Keratinocyte (primary cell): ENCODE data around the gene USP31. TPM values are rescaled to one million over a fixed set of nuclear protein-coding genes. Genes with fewer than 3 reads are reported as not detected.

ENCODE experiments used
- DNase-seq: peaks from one replicate; pipeline ENCODE4 v3.0.0-alpha.2; 2011; ENCODE audit warnings: low read depth, missing footprints, low spot score
- FAIRE-seq: peaks from 2 replicates; lab custom pipeline; 2011; peaks lifted over from hg19 to GRCh38; lab: Jason Lieb, UNC
- H2AFZ ChIP-seq: 2 replicates; pipeline ENCODE4 v1.6.0; 2012; ENCODE audit warnings: low read length, control low read depth, inconsistent platforms; ENCODE audit not compliant: control insufficient read depth
- H3K27ac ChIP-seq: 2 replicates; pipeline ENCODE4 v1.5.1; 2011; ENCODE audit warnings: low read length; ENCODE audit not compliant: control insufficient read depth, insufficient read depth
- H3K27me3 ChIP-seq: 3 replicates; pipeline ENCODE4 v1.6.0; 2011; ENCODE audit warnings: low read length; ENCODE audit not compliant: control insufficient read depth, insufficient read depth; ENCODE audit errors: extremely low read depth
- H3K36me3 ChIP-seq, 2 experiments: 2 replicates in 1 of 2; 3 replicates in 1 of 2; pipeline ENCODE4 v1.5.1; 2011; ENCODE audit warnings: low read length in 2 of 2, mild to moderate bottlenecking in 1 of 2; ENCODE audit not compliant: control insufficient read depth in 2 of 2, insufficient read depth in 2 of 2; ENCODE audit errors: extremely low read depth in 1 of 2
- H3K4me1 ChIP-seq: 3 replicates; pipeline ENCODE4 v1.5.1; 2011; ENCODE audit warnings: low read length; ENCODE audit not compliant: control insufficient read depth, insufficient read depth; ENCODE audit errors: extremely low read depth
- H3K4me2 ChIP-seq: 3 replicates; pipeline ENCODE4 v1.6.0; 2011; ENCODE audit warnings: low read depth, low read length; ENCODE audit not compliant: control insufficient read depth, insufficient read depth; ENCODE audit errors: extremely low read depth
- H3K4me3 ChIP-seq, 3 experiments: fragments of 200-600 bp in 1 of 3; sonication (generic) in 1 of 3; 2 replicates in 2 of 3; 3 replicates in 1 of 3; pipeline ENCODE4 v1.5.1; 2011 to 2016; ENCODE audit warnings: low read length in 3 of 3, mild to moderate bottlenecking in 3 of 3, control low read depth in 2 of 3, inconsistent platforms in 1 of 3, low read depth in 1 of 3, mixed read lengths in 1 of 3, mixed run types in 1 of 3, moderate library complexity in 1 of 3; ENCODE audit not compliant: control insufficient read depth in 2 of 3, insufficient read depth in 2 of 3; ENCODE audit errors: extremely low read depth in 1 of 3
- H3K79me2 ChIP-seq: 2 replicates; pipeline ENCODE4 v1.6.0; 2012; ENCODE audit warnings: low read length; ENCODE audit not compliant: control insufficient read depth, insufficient read depth
- H3K9ac ChIP-seq: 3 replicates; pipeline ENCODE4 v1.6.0; 2011; ENCODE audit warnings: low read length; ENCODE audit not compliant: control insufficient read depth, insufficient read depth; ENCODE audit errors: extremely low read depth
- H3K9me1 ChIP-seq: 3 replicates; pipeline ENCODE4 v1.6.0; 2011; ENCODE audit warnings: low read length; ENCODE audit not compliant: control insufficient read depth, insufficient read depth; ENCODE audit errors: extremely low read depth
- H3K9me3 ChIP-seq: 2 replicates; pipeline ENCODE4 v1.5.1; 2012; ENCODE audit warnings: low read depth, low read length; ENCODE audit not compliant: control insufficient read depth
- H4K20me1 ChIP-seq: 3 replicates; pipeline ENCODE4 v1.6.0; 2011; ENCODE audit warnings: low read length; ENCODE audit not compliant: control insufficient read depth, insufficient read depth; ENCODE audit errors: extremely low read depth
- EZH2 ChIP-seq: IDR thresholded peaks from one replicate; pipeline ENCODE4 v1.6.1; 2012; ENCODE audit warnings: inconsistent platforms, mild to moderate bottlenecking, low read length, moderate library complexity
- dilution Hi-C: fragments of 300-500 bp; cut with MboI; formaldehyde crosslinking; loops from one replicate; pipeline ENCODE4 v1.7.0; 2020; ENCODE audit warnings: low sequenced_read_pairs; ENCODE audit not compliant: extremely low pct_ligation_motif_present
- polyA plus RNA-seq, 5 experiments: library from polyadenylated mRNA; depleted of rRNA in 3 of 5; stranded (reverse) in 3 of 5; stranded (forward) in 1 of 5; unstranded in 1 of 5; fragments of >200 nt; gene quantifications; 1 replicate in 1 of 5; 2 replicates in 3 of 5; 3 replicates in 1 of 5; pipeline versions ENCODE4 v1.2.1 to v1.2.3, GENCODE V29; 2011 to 2012; ENCODE audit warnings: missing spikeins in 2 of 5, low read depth in 1 of 5, low replicate concordance in 1 of 5
- TF ChIP-seq, protein P1 (sequence below), 3 experiments: IDR thresholded peaks in 1 of 3; conservative IDR thresholded peaks in 1 of 3; optimal IDR thresholded peaks in 1 of 3; 2 replicates in 2 of 3; 3 replicates in 1 of 3; pipeline versions ENCODE3 to v1.5.1; 2011; ENCODE audit warnings: low read length in 3 of 3, mild to moderate bottlenecking in 3 of 3, moderate library complexity in 2 of 3, control low read depth in 1 of 3, inconsistent platforms in 1 of 3; ENCODE audit not compliant: insufficient read depth in 2 of 3; ENCODE audit errors: extremely low read depth in 1 of 3

USP31 gene
- polyA plus RNA-seq, 1 donor (not counting 4 experiments of a cell fraction or from before 2014, with no cell fraction given), result 16.3 TPM

GRCh38 chr16:23146877-23147601, 2.2 kb downstream of the USP31 start:
- Histone ChIP-seq H3K4me2 (peak overlapping the region; percentile 93), H3K4me1 (peaks cover 44% of the 10 kb centered on the region), H3K4me3 (peak overlapping the region; percentile 74 to 91 (median 78)), H3K79me2 (peaks cover 57% of the 10 kb centered on the region), H3K9me1 (peaks cover 4% of the 10 kb centered on the region), H3K9me3 (no peaks in the 10 kb centered on the region), H2AFZ (no peak overlapping the region), H3K27ac (peak overlapping the region; percentile 98), H3K9ac (peak overlapping the region; percentile 87), H4K20me1 (no peaks in the 10 kb centered on the region), H3K27me3 (no peaks in the 10 kb centered on the region), H3K36me3 (no peaks in the 10 kb centered on the region)
- DNase-seq (no peak), FAIRE-seq (no peak)
- TF ChIP-seq, protein P1, sequence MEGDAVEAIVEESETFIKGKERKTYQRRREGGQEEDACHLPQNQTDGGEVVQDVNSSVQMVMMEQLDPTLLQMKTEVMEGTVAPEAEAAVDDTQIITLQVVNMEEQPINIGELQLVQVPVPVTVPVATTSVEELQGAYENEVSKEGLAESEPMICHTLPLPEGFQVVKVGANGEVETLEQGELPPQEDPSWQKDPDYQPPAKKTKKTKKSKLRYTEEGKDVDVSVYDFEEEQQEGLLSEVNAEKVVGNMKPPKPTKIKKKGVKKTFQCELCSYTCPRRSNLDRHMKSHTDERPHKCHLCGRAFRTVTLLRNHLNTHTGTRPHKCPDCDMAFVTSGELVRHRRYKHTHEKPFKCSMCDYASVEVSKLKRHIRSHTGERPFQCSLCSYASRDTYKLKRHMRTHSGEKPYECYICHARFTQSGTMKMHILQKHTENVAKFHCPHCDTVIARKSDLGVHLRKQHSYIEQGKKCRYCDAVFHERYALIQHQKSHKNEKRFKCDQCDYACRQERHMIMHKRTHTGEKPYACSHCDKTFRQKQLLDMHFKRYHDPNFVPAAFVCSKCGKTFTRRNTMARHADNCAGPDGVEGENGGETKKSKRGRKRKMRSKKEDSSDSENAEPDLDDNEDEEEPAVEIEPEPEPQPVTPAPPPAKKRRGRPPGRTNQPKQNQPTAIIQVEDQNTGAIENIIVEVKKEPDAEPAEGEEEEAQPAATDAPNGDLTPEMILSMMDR (optimal IDR thresholded peaks at IDR 0.05 in 1 of 3, IDR thresholded peaks at IDR 0.05 in 1 of 3, conservative IDR thresholded peaks at IDR 0.05 in 1 of 3; ENCODE audit: extremely low read depth in 1 of 3, insufficient read depth in 2 of 3, low read length in 3 of 3), result no peak
- no peak for TF ChIP-seq EZH2
- dilution Hi-C loops, result no loop called here

DNA sequence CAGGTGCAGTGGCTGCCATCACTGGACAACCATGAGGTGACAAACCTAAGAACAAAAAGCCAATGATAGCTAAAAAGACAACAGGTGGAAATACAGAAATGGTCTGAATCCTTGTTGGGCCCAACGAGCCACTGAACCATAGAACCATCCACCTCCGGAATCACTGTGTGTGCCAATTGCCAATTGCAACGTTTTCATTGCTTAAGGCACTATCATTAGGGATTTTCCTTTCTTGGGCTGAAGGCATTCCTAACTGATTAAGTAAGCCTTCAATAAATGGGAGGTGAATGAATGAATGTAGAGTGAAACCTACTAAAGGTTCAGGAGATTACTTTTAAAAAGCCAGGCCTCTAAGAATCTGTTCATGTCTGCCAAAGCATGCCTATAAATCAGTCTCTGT, 3.6 kb downstream of the USP31 start:
- Histone ChIP-seq H3K9me1 (peaks cover 4% of the 10 kb centered on the region), H2AFZ (no peak overlapping the region), H3K79me2 (peaks cover 70% of the 10 kb centered on the region), H3K4me1 (peaks cover 59% of the 10 kb centered on the region), H3K9me3 (no peaks in the 10 kb centered on the region), H3K4me3 (peak overlapping the region in 2 of 3 experiments; percentile 59 to 91), H4K20me1 (no peaks in the 10 kb centered on the region), H3K27me3 (no peaks in the 10 kb centered on the region), H3K27ac (peak overlapping the region; percentile 98), H3K9ac (peak overlapping the region; percentile 87), H3K4me2 (peak overlapping the region; percentile 93), H3K36me3 (no peaks in the 10 kb centered on the region)
- TF ChIP-seq EZH2, result no peak
- TF ChIP-seq, protein P1 (optimal IDR thresholded peaks at IDR 0.05 in 1 of 3, IDR thresholded peaks at IDR 0.05 in 1 of 3, conservative IDR thresholded peaks at IDR 0.05 in 1 of 3; ENCODE audit: extremely low read depth in 1 of 3, insufficient read depth in 2 of 3, low read length in 3 of 3), result no peak
- FAIRE-seq, result peak; percentile 95
- dilution Hi-C loops, result no loop called here
- DNase-seq, result peak; percentile 44
